SU-DHL-6 (cell line): ENCODE data around the gene FCMR.
"Not testable (repeated sequence)": the region's sequence is repeated elsewhere in the genome, so short reads cannot be mapped to it uniquely, and the experiment has no call there.

ENCODE experiments used
- H2AFZ ChIP-seq: fragments of 200-600 bp; sonication (generic); 2 replicates; pipeline ENCODE4 v1.6.1; 2014; ENCODE audit warnings: low read depth, mild to moderate bottlenecking, moderate library complexity, mixed read lengths, antibody characterized with exemption, low read length; ENCODE audit not compliant: severe bottlenecking
- H3F3A ChIP-seq: fragments of 200-600 bp; shearing (Covaris generic); 2 replicates; pipeline ENCODE4 v1.6.0; 2016; ENCODE audit warnings: antibody characterized with exemption, mild to moderate bottlenecking; ENCODE audit not compliant: insufficient read depth
- H3K27ac ChIP-seq: fragments of 200-600 bp; sonication (generic); 2 replicates; pipeline ENCODE4 v1.5.1; 2016; ENCODE audit warnings: low read depth, mild to moderate bottlenecking, low read length, moderate library complexity, mixed read lengths
- H3K27me3 ChIP-seq: fragments of 200-600 bp; sonication (generic), shearing (Covaris generic); 2 replicates; pipeline ENCODE4 v1.6.0; 2014; ENCODE audit warnings: mild to moderate bottlenecking, low read length
- H3K36me3 ChIP-seq: fragments of 200-600 bp; sonication (generic); 2 replicates; pipeline ENCODE4 v1.6.1; 2014; ENCODE audit warnings: mild to moderate bottlenecking, low read length, mixed read lengths
- H3K4me2 ChIP-seq: fragments of 300-600, 200-600 bp; shearing (Covaris generic), sonication (generic); 2 replicates; pipeline ENCODE4 v1.6.0; 2014; ENCODE audit warnings: low read length, low read depth, mild to moderate bottlenecking; ENCODE audit not compliant: poor library complexity, severe bottlenecking
- H3K4me3 ChIP-seq: fragments of 200-600 bp; sonication (generic); 2 replicates; pipeline ENCODE4 v1.5.1; 2014; ENCODE audit warnings: antibody characterized with exemption, low read length, mild to moderate bottlenecking, mixed read lengths; ENCODE audit not compliant: insufficient read depth, poor library complexity, severe bottlenecking
- H3K79me2 ChIP-seq: fragments of 200-600 bp; sonication (generic); 2 replicates; pipeline ENCODE4 v1.6.1; 2014; ENCODE audit warnings: mild to moderate bottlenecking, low read length, moderate library complexity; ENCODE audit not compliant: insufficient read depth
- H3K9ac ChIP-seq: fragments of 200-600 bp; sonication (generic); 2 replicates; pipeline ENCODE4 v1.7.0; 2014; ENCODE audit warnings: mild to moderate bottlenecking, low read length
- H3K9me2 ChIP-seq: fragments of 200-600 bp; sonication (generic); replicated peaks from 2 replicates; pipeline ENCODE4 v1.6.1; 2014; ENCODE audit warnings: low read length; ENCODE audit not compliant: insufficient read depth
- H3K9me3 ChIP-seq: fragments of 200-600 bp; sonication (generic); 2 replicates; pipeline ENCODE4 v1.6.1; 2014; ENCODE audit warnings: low read length, mixed read lengths; ENCODE audit not compliant: insufficient read depth
- H4K20me1 ChIP-seq: fragments of 200-600 bp; sonication (generic); 2 replicates; pipeline ENCODE4 v1.6.1; 2014; ENCODE audit warnings: low read depth, mild to moderate bottlenecking, antibody characterized with exemption, low read length, moderate library complexity, mixed read lengths
- CTCF ChIP-seq: fragments of 200-600 bp; sonication (generic); IDR thresholded peaks from one replicate; pipeline ENCODE4 v1.5.1; 2017; ENCODE audit warnings: antibody characterized with exemption, mild to moderate bottlenecking, low read length, moderate library complexity; ENCODE audit not compliant: insufficient read depth, poor library complexity, severe bottlenecking
- EZH2phosphoT487 ChIP-seq: fragments of 200-600 bp; sonication (generic), shearing (Covaris generic); conservative IDR thresholded peaks from 2 replicates; pipeline ENCODE4 v1.6.1; 2018; ENCODE audit warnings: mild to moderate bottlenecking, antibody characterized with exemption, low read length, moderate library complexity, mixed read lengths

FCMR gene

GRCh38 chr1:206924592-206925105 is 2.9 kb upstream of the FCMR start:
- Histone ChIP-seq H3K27me3 (no peaks in the 10 kb centered on the region), H3K9me2 (no peaks in the 10 kb centered on the region), H2AFZ (no peak overlapping the region), H3K4me3 (no peak overlapping the region), H4K20me1 (no peaks in the 10 kb centered on the region), H3K79me2 (no peaks in the 10 kb centered on the region), H3K9ac (no peak overlapping the region), H3K36me3 (no peaks in the 10 kb centered on the region), H3F3A (peaks cover 7% of the 10 kb centered on the region; the same call in 1 of the 2 replicates), H3K27ac (peak overlapping the region; percentile 53), H3K4me2 (no peak overlapping the region), H3K9me3 (no peaks in the 10 kb centered on the region)
- no peak for TF ChIP-seq EZH2phosphoT487
- no peak for TF ChIP-seq CTCF

- H3K9ac ChIP-seq, H3F3A ChIP-seq: not testable (repeated sequence)
These were observed 2.3 kb upstream of the FCMR start for GRCh38 chr1:206923961-206924557.

GRCh38 chr1:206923009-206923960 is 1.5 kb upstream of the FCMR start:
- H3K27me3 ChIP-seq, result no peaks in the 10 kb centered on the region
- no peaks in the 10 kb centered on the region for H3K79me2 ChIP-seq
- no peak overlapping the region for H3K9ac ChIP-seq
- H3F3A ChIP-seq, result peaks cover 6% of the 10 kb centered on the region; the same call in 1 of the 2 replicates
- TF ChIP-seq EZH2phosphoT487 (no peak), CTCF (no peak)
- H2AFZ ChIP-seq, result no peak overlapping the region
- peak overlapping the region; percentile 50 for H3K4me2 ChIP-seq
- no peak overlapping the region for H3K4me3 ChIP-seq
- H4K20me1 ChIP-seq, result no peaks in the 10 kb centered on the region
- H3K36me3 ChIP-seq, result no peaks in the 10 kb centered on the region
- no peaks in the 10 kb centered on the region for H3K9me3 ChIP-seq
- H3K27ac ChIP-seq, result peak overlapping the region; percentile 57
- no peaks in the 10 kb centered on the region for H3K9me2 ChIP-seq

More at GRCh38 chr1:206923961-206924557, 2.3 kb upstream of the FCMR start:
- H3K36me3 ChIP-seq, H3K9me2 ChIP-seq, H3K9me3 ChIP-seq, H2AFZ ChIP-seq, H3K79me2 ChIP-seq, H3K4me3 ChIP-seq, H4K20me1 ChIP-seq, H3K4me2 ChIP-seq, H3K27me3 ChIP-seq, H3K27ac ChIP-seq: not testable (repeated sequence)
